ENCODE measurements around the gene KCTD17. TPM values are rescaled to one million over a fixed set of nuclear protein-coding genes. Genes with fewer than 3 reads are reported as not detected.
A peak's percentile ranks its signal among the peaks of the same experiment; 100 is the strongest.

KCTD17 gene
- total and polyA plus RNA-seq, 2 of the 4 experiments (the other 2 are of a cell fraction): 28.3 to 37.3 TPM

DNA sequence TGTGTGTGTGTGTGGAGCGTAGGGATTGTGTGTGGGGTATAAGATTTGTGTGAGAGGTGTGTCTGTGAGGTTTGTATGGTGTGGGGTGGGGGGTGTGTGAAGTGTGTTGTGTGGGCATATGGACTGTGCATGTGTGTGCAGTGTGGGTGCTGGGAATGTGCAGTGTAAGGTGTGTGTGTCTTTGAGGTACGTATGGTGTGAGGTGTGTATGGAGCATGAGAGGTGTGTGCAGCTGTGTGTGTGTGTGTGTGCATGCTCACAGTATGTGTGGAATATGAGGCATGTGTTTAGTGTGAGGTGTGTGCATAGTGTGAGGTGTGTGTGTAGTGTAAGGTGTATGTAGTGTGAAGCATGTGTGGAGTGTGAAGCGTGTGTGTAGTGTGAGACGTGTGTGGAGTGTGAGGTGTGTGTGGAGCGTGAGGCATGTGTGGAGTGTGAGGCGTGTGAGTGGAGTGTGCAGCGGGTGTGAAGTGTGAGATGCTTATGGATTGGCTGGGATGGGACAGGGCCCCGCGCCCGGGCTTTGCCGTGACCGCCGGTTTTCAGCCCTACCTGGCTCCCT lies 59.7 kb downstream of the KCTD17 start:
- Histone ChIP-seq H3K79me1 (ENCODE audit: low read depth in 1 of 2, low read length in 2 of 2) (no peaks in the 10 kb centered on the region), H3K9me3 (ENCODE audit: control insufficient read depth, insufficient read depth, low read length) (no peaks in the 10 kb centered on the region), H3K14ac (replicated peaks; ENCODE audit: low read depth, low read length) (no peak overlapping the region), H3K36me3 (ENCODE audit: control insufficient read depth, insufficient read depth, low read length) (no peaks in the 10 kb centered on the region), H3K9ac (ENCODE audit: low read depth, low read length) (no peak overlapping the region), H3K27me3 (ENCODE audit: control insufficient read depth, insufficient read depth, low read length) (peaks cover 56% of the 10 kb centered on the region), H3K27ac (ENCODE audit: insufficient read depth, low read length) (no peak overlapping the region), H4K91ac (ENCODE audit: insufficient read depth, low read depth, low read length) (no peak overlapping the region), H2BK120ac (ENCODE audit: low read depth, low read length) (no peak overlapping the region), H3K23ac (ENCODE audit: low read depth, low read length) (no peak overlapping the region), H2AK5ac (ENCODE audit: low read depth, low read length) (no peak overlapping the region), H3K4me3 (ENCODE audit: insufficient read depth, low read depth, low read length) (no peak overlapping the region), H4K5ac (ENCODE audit: low read depth, low read length) (no peak overlapping the region), H2AK9ac (replicated peaks; ENCODE audit: low read depth, low read length, poor library complexity) (no peak overlapping the region), H3K4ac (ENCODE audit: low read depth, low read length) (no peak overlapping the region), H2BK20ac (ENCODE audit: low read depth, low read length) (no peak overlapping the region), H2BK5ac (ENCODE audit: low read depth, low read length, poor library complexity, severe bottlenecking) (peak overlapping the region; percentile 37), H3K56ac (ENCODE audit: extremely low read depth, insufficient read depth, low read length) (no peak overlapping the region), H4K20me1 (ENCODE audit: insufficient read depth, low read length) (no peaks in the 10 kb centered on the region), H4K8ac (ENCODE audit: low read depth in 2 of 2, low read length in 2 of 2) (no peak overlapping the region), H2BK15ac (ENCODE audit: low read depth, low read length) (no peak overlapping the region), H3K9me1 (ENCODE audit: insufficient read depth, low read length) (no peaks in the 10 kb centered on the region; the same call in 1 of the 2 replicates), H3K18ac (ENCODE audit: low read depth, low read length) (no peak overlapping the region), H2AFZ (replicated peaks; ENCODE audit: low read length, poor library complexity) (no peak overlapping the region), H3K4me2 (ENCODE audit: low read depth, low read length) (no peak overlapping the region), H3K4me1 (ENCODE audit: control insufficient read depth, insufficient read depth, low read length) (no peaks in the 10 kb centered on the region)
- no TSS peak for BruUV-seq (replicated peaks)
- 71 to 100% methylated on average over 2 to 11 of the region's 13 CpGs for WGBS, 2 experiments (ENCODE audit: extremely low coverage in 2 of 2, insufficient read length in 1 of 2)
- in situ Hi-C loops (cut with MboI; ENCODE audit: low sequenced_read_pairs) (no loop called here), intact Hi-C loops (cut with micrococcal nuclease) (no loop called here), dilution Hi-C loops (cut with HindIII; ENCODE audit: low sequenced_read_pairs, unreplicated experiment) (no loop called here)
- POLR2A ChIA-PET (ENCODE audit: unreplicated experiment): no interaction called here
- CTCF ChIA-PET: no interaction called here
- TF ChIP-seq MXI1 (IDR thresholded peaks at IDR 0.05; ENCODE audit: borderline replicate concordance, low read depth, low read length): no peak
- TF ChIP-seq, protein P1, sequence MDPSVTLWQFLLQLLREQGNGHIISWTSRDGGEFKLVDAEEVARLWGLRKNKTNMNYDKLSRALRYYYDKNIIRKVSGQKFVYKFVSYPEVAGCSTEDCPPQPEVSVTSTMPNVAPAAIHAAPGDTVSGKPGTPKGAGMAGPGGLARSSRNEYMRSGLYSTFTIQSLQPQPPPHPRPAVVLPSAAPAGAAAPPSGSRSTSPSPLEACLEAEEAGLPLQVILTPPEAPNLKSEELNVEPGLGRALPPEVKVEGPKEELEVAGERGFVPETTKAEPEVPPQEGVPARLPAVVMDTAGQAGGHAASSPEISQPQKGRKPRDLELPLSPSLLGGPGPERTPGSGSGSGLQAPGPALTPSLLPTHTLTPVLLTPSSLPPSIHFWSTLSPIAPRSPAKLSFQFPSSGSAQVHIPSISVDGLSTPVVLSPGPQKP (IDR thresholded peaks at IDR 0.05; ENCODE audit: borderline replicate concordance, low read depth, low read length): no peak
- no peak for TF ChIP-seq MAFK (IDR thresholded peaks at IDR 0.05; ENCODE audit: low read depth, low read length)
- no peak for TF ChIP-seq USF2 (IDR thresholded peaks at IDR 0.05; ENCODE audit: low read depth, low read length)
- no peak for TF ChIP-seq CHD1 (IDR thresholded peaks at IDR 0.05; ENCODE audit: low read depth, low read length)
- no peak for TF ChIP-seq POLR2A (IDR thresholded peaks at IDR 0.05; ENCODE audit: low read depth, low read length)
- TF ChIP-seq CEBPB (IDR thresholded peaks at IDR 0.05; ENCODE audit: low read depth, low read length): no peak
- no peak for TF ChIP-seq SMC3 (IDR thresholded peaks at IDR 0.05; ENCODE audit: low read depth, low read length)
- TF ChIP-seq MAZ (IDR thresholded peaks at IDR 0.05; ENCODE audit: borderline replicate concordance, low read depth, low read length): no peak
- TF ChIP-seq, protein P2, sequence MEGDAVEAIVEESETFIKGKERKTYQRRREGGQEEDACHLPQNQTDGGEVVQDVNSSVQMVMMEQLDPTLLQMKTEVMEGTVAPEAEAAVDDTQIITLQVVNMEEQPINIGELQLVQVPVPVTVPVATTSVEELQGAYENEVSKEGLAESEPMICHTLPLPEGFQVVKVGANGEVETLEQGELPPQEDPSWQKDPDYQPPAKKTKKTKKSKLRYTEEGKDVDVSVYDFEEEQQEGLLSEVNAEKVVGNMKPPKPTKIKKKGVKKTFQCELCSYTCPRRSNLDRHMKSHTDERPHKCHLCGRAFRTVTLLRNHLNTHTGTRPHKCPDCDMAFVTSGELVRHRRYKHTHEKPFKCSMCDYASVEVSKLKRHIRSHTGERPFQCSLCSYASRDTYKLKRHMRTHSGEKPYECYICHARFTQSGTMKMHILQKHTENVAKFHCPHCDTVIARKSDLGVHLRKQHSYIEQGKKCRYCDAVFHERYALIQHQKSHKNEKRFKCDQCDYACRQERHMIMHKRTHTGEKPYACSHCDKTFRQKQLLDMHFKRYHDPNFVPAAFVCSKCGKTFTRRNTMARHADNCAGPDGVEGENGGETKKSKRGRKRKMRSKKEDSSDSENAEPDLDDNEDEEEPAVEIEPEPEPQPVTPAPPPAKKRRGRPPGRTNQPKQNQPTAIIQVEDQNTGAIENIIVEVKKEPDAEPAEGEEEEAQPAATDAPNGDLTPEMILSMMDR (conservative IDR thresholded peaks at IDR 0.05; ENCODE audit: low read depth, low read length): no peak
- TF ChIP-seq RCOR1 (IDR thresholded peaks at IDR 0.05; ENCODE audit: insufficient replicate concordance, low read length): no peak
- no peak for ATAC-seq (ENCODE audit: low read depth)
- no peak for DNase-seq

Measured in IMR-90 (cell line).